ENCODE results near the gene RBPMS2.

GRCh38 chr15:64791401-64791800, 16.0 kb upstream of the RBPMS2 start:
- TF ChIP-seq POLR2A (IDR thresholded peaks at IDR 0.05), result no peak
- no peak for TF ChIP-seq CTCF (IDR thresholded peaks at IDR 0.05)
